Renal cortical epithelial cell (primary cell): ENCODE measurements around the gene MED27. TPM values are rescaled to one million over a fixed set of nuclear protein-coding genes. Genes with fewer than 3 reads are reported as not detected.
A peak's percentile ranks its signal among the peaks of the same experiment; 100 is the strongest.

Experiments
- DNase-seq: peaks from one replicate; pipeline ENCODE4 v3.0.0-alpha.2; 2011; ENCODE audit warnings: low read depth
- total RNA-seq: library from RNA; depleted of rRNA; stranded (reverse); fragments of >200 nt; gene quantifications from 2 replicates; pipeline ENCODE4 v1.2.3, GENCODE V29; 2014

Gene MED27
- total RNA-seq, 1 donor from 2014 or later = 14.1 TPM

DNA sequence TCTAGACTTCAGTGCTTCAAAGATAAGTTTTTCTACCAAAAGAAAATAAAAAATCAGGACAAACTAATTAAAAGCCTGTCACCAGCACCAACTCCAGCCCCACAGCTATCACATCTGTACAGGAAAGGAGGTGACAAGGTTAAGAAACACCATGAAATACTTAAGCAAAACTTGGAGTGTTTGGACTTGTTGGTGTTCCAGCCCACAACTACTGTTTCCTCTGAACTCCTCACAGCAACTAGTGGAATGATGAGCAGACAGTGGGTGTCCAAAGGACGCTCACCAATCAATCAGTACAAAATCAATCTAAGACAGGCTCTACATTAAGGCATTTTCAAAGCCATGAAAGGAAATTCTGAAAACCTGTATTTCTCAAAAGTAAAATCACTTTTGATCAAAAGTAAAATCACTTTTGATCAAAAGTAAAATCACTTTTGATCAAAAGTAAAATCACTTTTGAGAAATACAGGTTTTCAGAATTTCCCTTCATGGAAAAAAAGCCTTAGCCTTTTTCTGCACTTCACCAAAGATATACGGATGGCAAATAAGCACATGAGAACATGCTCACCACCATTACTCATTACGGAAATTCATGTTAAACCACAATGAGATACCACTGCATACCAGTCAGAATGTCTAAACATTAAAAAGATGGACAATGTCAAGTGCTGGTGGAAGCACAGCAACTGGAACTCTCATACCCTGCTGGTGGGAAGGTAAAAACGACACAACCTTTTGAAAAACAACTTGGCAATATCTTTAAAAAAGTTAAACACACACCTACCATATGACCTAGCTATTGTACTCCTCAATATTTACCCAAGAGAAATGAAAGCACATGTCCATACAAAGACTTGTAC, 79.7 kb downstream of the MED27 start:
- peak; percentile 87 for DNase-seq

DNA sequence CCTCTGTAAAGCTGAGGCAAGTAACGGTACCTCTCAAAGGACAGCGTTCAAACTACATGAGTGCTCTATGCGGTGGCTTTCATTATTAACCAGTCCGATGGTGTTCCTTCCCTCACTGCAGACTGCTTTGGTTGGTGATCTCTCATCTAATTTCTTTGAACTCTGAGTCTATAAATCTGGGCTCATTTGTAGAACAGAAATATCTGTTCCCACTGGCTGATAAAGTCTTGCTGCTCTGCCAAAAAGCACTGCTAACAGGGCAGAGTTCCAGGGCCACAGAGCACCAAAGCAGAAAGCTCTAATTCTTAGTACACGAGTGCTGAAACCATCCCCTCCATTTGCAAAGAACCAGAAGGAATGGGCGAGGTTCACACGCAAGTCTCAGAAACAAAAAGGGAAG, 81.9 kb downstream of the MED27 start:
- no peak for DNase-seq

DNA sequence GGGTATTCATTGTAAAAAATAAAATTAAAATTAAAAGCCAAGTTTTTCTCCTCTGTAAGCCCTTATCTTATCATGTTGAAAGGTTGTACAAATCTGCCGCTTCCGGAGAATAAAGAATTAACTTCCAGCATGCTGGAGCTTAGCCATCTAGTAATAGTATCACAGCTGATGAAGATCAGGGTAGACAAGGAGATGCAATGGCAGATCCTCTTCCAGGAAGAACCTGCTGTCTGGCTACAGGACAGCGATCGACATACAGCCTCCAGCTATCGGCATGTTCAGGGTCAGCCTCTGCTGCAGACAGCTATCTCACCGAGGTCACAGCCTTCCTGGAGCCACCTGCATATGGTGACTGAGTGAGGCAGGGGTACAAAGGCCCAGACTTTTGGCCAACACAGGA, 82.6 kb downstream of the MED27 start:
- DNase-seq = no peak

DNA sequence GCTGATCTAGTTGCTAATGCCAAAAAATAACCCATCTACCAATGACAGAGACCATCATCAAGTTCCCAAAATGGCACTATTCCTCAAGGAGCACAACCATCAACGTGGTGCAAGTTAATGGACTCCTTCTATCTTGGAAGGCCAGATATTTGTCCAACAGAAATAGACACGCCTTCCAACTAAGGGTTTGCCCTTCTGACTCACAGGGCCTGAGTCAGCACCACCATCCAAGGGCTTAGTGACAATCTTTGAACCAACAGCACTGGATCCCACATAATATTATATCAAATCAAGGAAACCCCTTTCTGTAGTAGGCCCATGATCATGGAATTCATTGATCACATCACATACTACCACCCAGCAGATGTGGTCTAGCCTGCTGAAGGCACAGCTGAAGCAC, 84.3 kb downstream of the MED27 start:
- DNase-seq = peak; percentile 26

DNA sequence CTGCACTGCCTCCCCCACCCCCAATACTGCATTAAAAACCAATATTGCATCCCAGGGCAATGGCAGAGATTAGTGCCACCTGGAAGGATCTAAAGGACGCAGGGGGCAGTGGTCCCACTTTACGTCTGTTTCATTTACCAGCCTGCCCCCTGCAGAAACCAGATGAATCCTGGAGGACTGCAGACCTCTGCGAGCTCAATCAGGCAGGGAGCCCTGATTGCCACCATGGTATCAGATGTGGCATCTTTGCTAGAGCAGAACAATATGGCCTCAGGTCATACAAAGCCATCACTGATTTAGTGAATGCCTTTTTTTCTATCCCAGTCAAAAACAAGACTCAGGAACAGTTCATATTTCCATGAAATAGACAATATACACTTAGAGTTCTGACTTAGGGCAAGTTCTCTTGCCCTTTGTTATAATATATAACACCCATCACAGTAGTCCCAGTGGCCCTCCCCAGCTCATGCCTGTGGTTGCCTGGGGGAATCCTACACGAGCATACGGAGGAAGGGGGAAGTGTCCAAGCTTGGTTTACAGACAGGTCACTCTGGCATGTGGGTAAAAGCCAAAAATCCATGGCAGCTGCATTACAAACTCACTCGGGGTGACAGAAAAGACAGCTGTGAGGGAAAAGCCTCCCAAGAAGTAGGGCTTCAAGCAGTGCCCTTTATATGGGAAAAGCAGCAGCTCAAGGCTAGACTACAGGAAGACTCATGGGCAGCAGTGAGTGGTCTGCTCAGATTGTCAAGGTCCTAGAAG, 85.1 kb downstream of the MED27 start:
- no peak for DNase-seq

DNA sequence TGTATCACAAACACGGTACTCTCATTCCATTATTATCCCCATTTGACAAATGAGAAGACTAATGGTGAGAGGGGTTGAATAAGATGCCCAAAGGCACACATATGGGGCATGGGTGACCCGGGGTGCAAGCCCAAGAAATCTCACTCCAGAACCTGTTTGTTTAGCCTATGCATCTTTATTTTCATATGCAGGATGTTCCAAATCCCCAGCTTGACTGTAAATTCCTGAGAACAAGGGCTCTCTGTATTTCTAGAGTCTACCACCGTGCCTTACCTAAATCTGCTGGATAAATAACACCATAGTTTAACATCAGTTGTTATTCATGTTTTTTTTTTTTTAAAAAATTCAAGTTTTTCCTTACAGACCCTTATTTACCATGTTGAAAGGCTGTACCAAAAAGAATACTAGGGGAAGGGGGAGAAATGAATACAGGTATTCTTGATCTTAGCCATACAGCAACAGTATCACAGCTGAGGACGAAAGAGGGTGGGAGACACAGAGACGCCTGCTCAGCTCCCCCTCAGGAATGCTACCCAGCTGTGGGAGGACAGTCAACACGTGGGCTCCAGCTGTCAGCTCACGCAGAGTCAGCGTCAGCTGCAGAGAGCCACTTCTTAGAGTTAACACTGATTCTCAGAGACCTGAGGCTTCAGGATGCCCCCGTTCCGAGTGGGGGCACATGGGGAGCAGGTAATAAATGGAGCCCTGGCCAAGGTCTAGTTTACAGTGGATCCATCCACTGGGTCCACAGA, 86.6 kb downstream of the MED27 start:
- DNase-seq = no peak

DNA sequence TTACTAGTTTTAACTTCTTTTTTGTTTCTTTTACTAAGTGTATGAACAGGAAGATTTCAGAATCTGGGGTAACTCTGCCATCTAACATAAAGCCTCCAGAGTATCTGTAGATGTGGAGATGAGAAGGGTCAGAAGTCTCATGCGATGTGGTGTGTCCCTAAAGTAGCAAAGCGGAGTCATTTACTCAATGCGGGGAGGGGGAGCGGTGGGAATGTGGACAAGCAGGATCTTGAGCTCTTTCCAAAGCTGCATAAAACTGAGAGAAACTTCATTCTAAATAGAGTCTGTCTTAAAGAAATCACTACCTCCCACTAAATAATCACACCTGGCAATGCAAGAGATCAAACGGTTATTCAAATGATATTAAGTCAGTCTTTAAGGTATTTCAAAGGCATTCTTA, 92.4 kb downstream of the MED27 start:
- DNase-seq = no peak

DNA sequence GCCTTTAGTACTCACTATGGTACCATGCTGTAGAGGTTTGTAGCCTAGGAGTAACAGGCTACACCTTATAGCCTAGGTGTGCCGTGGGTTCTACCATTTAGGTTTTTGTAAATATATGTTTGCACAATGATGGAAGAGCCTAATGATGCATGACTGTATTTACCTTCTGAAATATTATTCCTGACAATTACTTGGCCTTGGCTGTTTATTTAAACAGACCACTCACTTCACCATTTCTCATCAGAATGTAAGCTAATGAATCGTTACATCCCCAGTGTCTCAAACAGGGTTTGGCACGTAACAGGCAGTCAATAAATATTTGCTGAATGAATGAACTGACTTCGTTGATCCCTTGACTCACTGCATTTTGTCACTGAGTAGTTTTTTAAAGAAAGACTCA, 93.1 kb downstream of the MED27 start:
- no peak for DNase-seq

DNA sequence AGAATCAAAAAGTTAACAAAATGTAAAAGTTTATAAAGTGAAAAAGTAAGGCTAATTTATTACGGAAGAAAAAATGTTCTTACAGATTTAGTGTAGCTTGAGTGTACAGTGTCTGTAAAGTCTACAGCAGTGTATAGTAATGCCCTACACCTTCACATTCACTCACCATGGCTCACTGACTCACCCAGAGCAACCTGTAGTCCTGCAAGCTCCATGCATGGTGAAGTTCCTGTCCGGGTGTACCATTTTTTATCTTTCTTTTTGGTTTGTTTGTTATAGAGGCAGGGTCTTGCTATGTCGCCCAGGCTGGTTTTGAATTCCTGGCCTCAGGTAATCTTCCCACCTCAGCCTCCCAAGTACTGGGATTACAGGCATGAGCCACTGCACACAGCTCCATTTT, 93.6 kb downstream of the MED27 start:
- peak; percentile 11 for DNase-seq

DNA sequence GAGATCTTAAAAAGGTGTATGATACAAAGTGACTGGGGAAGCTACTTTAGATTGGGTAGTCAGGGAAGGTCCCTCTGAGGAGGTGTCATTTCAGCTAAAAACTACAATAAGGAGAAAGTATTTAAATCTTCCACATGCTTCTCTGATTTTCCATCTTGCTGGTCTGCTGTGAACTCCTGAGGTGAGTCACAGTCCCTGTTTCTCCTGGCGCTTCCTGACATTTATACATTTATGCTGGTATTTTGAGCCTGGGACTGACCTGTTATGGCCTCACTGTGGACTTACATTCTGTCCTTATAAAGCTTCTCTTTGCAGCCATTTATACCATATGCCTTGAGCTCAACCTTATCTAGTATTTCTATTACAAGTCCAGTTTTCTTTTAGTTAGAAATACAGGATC, 95.1 kb downstream of the MED27 start:
- no peak for DNase-seq

DNA sequence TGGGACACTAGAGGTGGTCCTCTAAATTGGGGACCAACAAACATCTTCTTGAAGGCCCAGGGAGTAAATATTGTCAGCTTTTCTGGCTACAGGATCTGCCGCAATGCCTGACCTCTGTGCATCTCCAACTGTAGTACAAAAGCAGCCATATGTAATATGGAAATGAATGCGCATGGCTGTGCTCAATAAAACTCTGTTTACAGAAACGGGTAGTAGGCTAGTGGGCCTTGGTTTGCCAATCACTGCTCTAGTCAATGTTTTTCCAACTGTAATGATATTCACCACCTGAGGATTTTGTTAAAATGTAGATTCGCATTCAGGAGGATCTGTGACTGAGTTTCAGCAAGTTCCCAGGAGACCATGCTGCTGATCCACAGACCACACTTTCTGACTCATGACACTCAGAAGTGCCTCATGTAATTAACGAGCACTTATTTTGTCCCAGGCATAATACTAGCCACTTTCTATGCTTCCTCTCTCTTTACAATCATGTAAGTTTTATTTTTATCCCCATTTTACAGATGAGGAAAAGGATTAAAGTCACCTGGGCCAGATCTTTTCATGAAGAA, 96.9 kb downstream of the MED27 start:
- DNase-seq = peak; percentile 35

DNA sequence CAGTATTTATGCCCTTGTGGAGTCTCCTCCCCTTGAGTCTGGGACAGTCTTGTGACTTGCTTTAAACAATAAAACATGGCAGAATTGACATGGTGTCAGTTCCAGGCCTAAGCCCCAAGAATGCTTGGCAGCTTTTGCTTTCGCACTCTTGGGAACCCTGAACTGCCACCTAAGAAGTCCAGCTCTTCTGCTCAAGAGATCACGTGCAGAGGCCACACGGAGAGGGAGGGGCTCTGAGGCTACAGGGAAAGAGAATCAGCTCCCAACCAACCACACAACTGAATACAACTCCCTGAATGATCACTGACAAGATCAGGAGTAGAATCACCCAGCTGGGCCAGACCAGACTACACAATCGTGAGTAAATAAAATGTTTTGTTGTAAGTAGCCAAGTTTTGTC, 97.6 kb downstream of the MED27 start:
- DNase-seq = no peak

DNA sequence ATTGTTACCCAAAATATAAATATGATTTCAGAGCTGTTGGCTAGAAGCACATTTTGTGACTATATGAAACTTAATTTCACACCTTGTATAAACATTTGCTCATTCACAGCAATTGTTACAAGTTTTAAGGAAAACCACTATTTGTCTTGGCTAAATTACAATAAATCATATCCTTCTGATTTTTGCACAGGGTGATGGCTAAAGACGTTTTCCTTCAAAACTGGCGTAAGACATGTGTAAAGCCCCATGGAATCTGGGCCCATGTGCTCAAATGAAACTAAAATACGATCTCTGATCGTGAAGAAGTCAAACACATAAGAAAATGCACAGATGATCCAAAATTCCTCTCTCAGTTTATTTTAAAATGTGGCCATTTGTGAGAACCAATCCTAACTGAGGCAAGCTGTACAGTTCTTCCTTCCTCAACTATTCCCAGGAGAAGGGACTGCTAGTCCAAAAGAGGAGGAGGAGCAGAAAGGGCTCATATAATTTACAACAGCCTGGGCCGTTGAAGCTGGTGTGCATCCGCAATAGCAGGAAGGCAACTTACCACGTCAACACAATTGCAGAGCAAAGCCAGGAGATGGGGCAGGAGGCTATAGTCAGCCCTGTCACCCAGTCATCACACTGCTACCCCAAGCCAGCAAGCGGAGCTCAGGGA, 98.4 kb downstream of the MED27 start:
- DNase-seq = no peak

DNA sequence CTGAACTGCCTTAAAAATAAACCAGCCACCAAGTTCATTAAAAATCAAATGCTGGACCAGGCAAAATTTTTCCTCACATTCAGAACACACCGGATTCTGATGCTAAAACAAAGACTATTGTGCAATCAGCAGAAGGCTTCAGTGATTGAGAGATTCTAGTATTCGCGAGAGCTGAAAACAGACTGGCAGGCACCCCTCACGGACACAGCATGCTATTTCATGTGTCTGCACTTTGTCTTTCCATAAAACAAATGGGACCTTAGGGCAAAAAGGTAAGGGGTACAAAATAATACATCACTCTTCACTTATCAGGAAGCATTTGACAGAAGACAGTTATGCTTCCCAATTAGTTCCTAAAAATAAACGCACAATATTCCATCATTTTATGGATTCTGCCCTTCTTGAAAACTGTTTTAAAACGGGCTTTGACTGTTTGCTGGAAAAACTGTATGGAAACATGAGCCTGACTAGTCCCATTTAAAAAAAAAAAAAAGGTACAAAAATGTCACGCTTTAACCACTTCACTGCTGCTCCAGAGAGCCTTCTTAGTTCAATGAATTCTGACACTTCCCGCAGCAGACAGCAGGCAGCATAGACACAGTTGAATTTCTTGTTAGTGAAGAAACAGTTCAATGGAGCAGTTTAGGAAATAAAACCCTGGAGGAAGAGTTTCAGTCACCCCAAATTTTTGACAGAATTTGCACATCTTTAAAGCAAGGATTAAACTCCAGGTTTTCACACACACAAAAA, 99.2 kb downstream of the MED27 start:
- DNase-seq = no peak

DNA sequence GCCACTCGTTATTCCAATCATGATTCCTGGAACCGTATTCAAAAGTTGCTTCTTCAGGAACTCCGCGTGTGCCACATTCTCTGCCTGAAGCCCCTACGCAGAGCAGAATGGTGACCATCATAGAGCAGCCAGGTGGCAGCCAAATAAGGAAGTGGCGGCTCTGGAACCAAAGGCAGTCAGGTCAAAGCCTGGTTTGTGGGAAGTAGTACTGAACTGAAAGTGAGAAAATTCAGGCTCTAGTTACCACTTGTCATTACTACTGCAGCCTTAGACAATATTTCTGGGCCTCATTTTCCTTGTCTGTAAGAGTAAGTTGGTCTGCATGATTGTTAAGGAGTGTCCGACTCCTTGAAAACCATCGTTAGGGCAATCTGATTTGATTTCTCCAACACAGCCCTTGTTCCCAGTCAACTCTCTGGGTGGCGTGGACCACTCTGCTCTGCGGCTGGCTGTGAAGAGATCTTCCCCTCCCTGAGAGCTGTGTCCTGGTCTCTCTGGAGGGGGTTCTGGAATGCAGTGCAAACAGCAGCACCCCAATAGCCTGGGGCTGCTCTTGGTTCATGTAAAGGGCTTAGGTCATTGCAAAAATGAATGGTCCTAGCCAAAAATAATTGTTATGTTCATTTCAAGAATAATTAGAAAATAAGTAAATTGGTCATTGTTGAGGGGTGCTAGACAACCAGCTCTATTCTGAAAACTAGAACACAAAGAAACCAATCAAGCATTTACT, 102.4 kb downstream of the MED27 start:
- DNase-seq = no peak

DNA sequence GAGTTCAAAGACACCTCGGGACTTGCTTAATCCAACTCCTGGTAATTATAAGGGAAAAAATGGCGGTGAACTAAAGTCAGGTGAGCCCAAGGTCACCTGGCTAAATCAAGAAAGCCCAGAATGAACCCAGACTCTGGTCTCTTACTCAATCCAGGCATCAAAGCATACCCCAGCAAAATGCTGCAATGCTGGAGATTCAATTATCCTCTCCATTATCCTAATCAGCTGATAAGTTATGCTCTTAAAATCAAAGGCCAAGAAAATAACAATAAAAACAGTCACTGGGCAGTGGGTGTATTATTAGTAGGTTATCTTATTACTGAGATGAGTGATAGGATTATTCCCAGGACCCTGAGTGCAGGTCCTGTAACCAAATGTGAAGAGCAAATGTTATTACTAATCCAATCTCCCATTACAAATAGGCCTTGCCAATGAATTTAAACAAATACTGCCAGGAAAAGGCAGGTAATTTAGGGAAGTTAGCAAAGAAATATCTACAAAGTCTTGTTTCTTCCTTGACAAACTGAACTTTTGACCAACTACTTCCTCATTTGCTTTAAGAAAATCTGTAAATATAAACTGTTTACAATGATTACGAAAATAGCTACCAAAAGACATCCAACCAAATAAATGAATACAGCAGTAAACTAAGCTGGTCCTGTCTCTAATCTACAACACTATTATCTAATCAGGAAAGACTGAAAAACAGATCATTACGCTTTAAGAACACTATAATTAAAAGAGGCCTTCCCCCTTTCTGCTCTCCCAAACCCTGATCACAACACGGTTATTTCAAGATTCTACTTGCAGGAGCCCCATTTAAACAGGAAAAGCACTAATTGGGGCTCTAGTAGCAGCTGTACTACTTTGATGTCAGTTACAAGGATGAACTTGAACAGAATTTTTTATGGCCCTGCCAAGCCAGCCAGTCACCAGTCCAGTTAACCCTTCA, 103.2 kb downstream of the MED27 start:
- DNase-seq = no peak

DNA sequence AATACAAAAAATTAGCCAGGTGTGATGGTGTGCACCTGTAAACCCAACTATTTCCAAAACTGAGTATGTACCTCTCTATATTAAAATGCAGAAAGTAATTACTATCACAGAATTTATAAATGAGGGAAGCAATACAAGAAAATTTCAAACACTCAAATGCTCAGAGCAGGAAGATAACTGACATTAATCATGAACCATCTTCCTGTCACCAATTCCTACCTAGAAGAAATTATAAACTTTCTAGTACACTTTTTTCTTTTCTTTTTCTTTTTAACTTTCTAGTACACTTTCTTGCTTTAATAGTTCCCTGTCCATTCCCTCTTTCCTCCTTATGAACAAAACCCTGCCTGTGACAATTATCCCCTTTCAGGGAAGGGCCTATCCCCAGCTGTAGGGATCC, 106.8 kb downstream of the MED27 start:
- no peak for DNase-seq

DNA sequence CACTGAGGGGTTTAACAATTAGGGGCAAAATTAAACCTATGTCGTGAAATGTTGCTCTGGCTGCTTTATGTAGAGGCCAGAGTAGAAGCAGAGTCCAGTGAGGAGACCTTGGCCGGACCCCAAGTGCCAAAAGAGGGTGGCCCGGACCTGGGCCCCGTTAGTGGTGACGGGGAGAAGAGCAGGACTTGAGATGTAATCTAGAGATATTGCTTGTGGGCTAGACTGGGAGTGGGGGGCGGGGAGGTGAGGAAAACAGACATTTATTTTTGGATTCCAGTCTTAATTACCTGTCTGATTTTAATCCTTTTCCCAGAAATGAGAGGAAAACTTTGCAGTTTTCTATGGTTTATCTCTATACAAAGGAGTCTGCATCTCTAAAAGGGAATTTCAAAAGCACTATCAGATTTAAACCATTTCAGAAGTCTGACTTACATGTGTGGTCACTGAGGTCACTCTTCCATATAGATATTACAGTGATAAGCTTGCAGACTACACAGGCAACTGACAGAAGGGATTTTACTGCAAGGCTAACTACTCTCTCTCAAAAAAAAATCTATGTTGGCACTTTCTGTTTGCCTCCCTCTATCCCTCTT, 108.1 kb downstream of the MED27 start:
- no peak for DNase-seq
